ENCODE results near the gene FLYWCH1. TPM values are rescaled to one million over a fixed set of nuclear protein-coding genes. Genes with fewer than 3 reads are reported as not detected.
"Not testable (repeated sequence)": the region's sequence is repeated elsewhere in the genome, so short reads cannot be mapped to it uniquely, and the experiment has no call there.

Gene FLYWCH1
- total and polyA plus RNA-seq, 2 of the 8 experiments (the other 6 are each of a cell fraction or from before 2014, with no cell fraction given), result 12.4 to 23.5 TPM

GRCh38 chr16:2928151-2928550 is 16.4 kb downstream of the FLYWCH1 start:
- not testable (repeated sequence) for H3K4me2 ChIP-seq (ENCODE audit: insufficient read depth in 1 of 2, low read depth in 2 of 2, low read length in 2 of 2); H2AK5ac ChIP-seq (ENCODE audit: low read depth, low read length)
- CTCF ChIA-PET (ENCODE audit: partially characterized antibody), result interaction anchor here (0.7 to 10.4 kb wide), 13 partner anchors 9 to 86 kb away, joined by 3 to 98 read pairs (median 7); partner anchors contain the start of gene FLYWCH1

More at GRCh38 chr16:2928151-2928550, 16.4 kb downstream of the FLYWCH1 start:
- not testable (repeated sequence) for H3K27me3 ChIP-seq (replicated peaks in 1 of 4; ENCODE audit: control insufficient read depth in 3 of 4, extremely low read depth in 1 of 4, insufficient read depth in 3 of 4, low read length in 3 of 4); FAIRE-seq; H3K27ac ChIP-seq (ENCODE audit: low read depth, low read length); H2BK12ac ChIP-seq (ENCODE audit: low read depth, low read length); H3K9ac ChIP-seq (replicated peaks in 1 of 4; ENCODE audit: extremely low read depth in 1 of 4, low read depth in 3 of 4, low read length in 3 of 4); H3K18ac ChIP-seq (ENCODE audit: extremely low read depth, low read length); H3K14ac ChIP-seq (ENCODE audit: insufficient read length); H4K8ac ChIP-seq (ENCODE audit: extremely low read depth, insufficient read depth, low read length); H2BK15ac ChIP-seq (ENCODE audit: low read length); H3K9me3 ChIP-seq (ENCODE audit: insufficient read depth in 2 of 2, low read depth in 1 of 2, low read length in 1 of 2); H3K23ac ChIP-seq (ENCODE audit: insufficient read length); H3K79me2 ChIP-seq (ENCODE audit: control insufficient read depth in 1 of 2, insufficient read depth in 2 of 2, low read length in 2 of 2); H3K23me2 ChIP-seq (ENCODE audit: low read depth, low read length); H2AFZ ChIP-seq (ENCODE audit: low read length); H3K4me3 ChIP-seq (ENCODE audit: extremely low read depth in 1 of 4, insufficient read depth in 2 of 4, low read depth in 3 of 4, low read length in 4 of 4); H3K36me3 ChIP-seq (ENCODE audit: control insufficient read depth in 2 of 4, insufficient read depth in 4 of 4, low read length in 3 of 4); DNase-seq (ENCODE audit: low read depth in 1 of 2, low spot score in 2 of 2); H4K5ac ChIP-seq (ENCODE audit: insufficient read length, low read depth, low read length); H2BK20ac ChIP-seq (ENCODE audit: low read length); H3K56ac ChIP-seq (replicated peaks; ENCODE audit: insufficient read length, low read depth, low read length); H3K79me1 ChIP-seq (ENCODE audit: low read depth, low read length); H2BK5ac ChIP-seq (ENCODE audit: low read depth, low read length); H4K91ac ChIP-seq (replicated peaks; ENCODE audit: insufficient read length, low read length); H2BK120ac ChIP-seq (replicated peaks; ENCODE audit: low read depth, low read length); H3K4ac ChIP-seq (replicated peaks; ENCODE audit: insufficient read length, low read depth, low read length); H4K20me1 ChIP-seq (replicated peaks in 1 of 2; ENCODE audit: control insufficient read depth in 1 of 2, insufficient read depth in 2 of 2, low read length in 2 of 2)
- POLR2A ChIA-PET (ENCODE audit: partially characterized antibody), result interaction anchor here (0.8 to 1.3 kb wide), 4 partner anchors 28 to 89 kb away, joined by 3 to 4 read pairs (median 3); partner anchors contain the start of gene KREMEN2
- 74% methylated on average over 4 of the region's 4 CpGs; no CpG with 5 or more reads in 1 of the 2 experiments for WGBS, 2 experiments (ENCODE audit: extremely low coverage in 1 of 2, insufficient coverage in 1 of 2, insufficient read length in 1 of 2, insufficient replicate concordance in 2 of 2, low coverage in 1 of 2, low lambda C conversion rate in 2 of 2, missing lambda C conversion rate in 1 of 2)
- peaks cover 4 to 15% (median 10%) of the 10 kb centered on the region in 4 experiments for H3K4me1 ChIP-seq (replicated peaks in 1 of 4; ENCODE audit: control insufficient read depth in 3 of 4, insufficient read depth in 4 of 4, low read length in 3 of 4)
- TF ChIP-seq SP1 (IDR thresholded peaks at IDR 0.05; ENCODE audit: low read depth, low read length) (0 out of 2 replicates have a peak, but pooled peaks have one; percentile 13), TCF12 (IDR thresholded peaks at IDR 0.05; ENCODE audit: low read depth, low read length) (peak; percentile 35; the same call in 1 of the 2 replicates)

Data from H1 (cell line).